ENCODE results near the gene PRAMEF5. TPM values are rescaled to one million over a fixed set of nuclear protein-coding genes. Genes with fewer than 3 reads are reported as not detected.

The PRAMEF5 gene
- total RNA-seq, 1 donor from 2014 or later: not detected

Other genes with a start within 250 kb of the PRAMEF5 start
- gene PRAMEF27, start 197.6 kb upstream of the PRAMEF5 start, total RNA-seq (ENCODE audit: unreplicated experiment): not detected
- not detected for gene HNRNPCL3, start 193.4 kb upstream of the PRAMEF5 start, total RNA-seq (ENCODE audit: unreplicated experiment)
- gene PRAMEF25, start 183.4 kb upstream of the PRAMEF5 start, total RNA-seq (ENCODE audit: unreplicated experiment): not detected
- not detected for gene HNRNPCL2, start 137.3 kb upstream of the PRAMEF5 start, total RNA-seq (ENCODE audit: unreplicated experiment)
- gene PRAMEF26, start 98.2 kb upstream of the PRAMEF5 start, total RNA-seq (ENCODE audit: unreplicated experiment): not detected
- gene HNRNPCL4, start 88.6 kb upstream of the PRAMEF5 start, total RNA-seq (ENCODE audit: unreplicated experiment): not detected
- not detected for gene PRAMEF9, start 82.3 kb upstream of the PRAMEF5 start, total RNA-seq (ENCODE audit: unreplicated experiment)
- gene PRAMEF13, start 52.8 kb upstream of the PRAMEF5 start, total RNA-seq (ENCODE audit: unreplicated experiment): not detected
- gene PRAMEF18, start 28.0 kb upstream of the PRAMEF5 start, total RNA-seq (ENCODE audit: unreplicated experiment): not detected
- gene PRAMEF8, start 30.9 kb downstream of the PRAMEF5 start, total RNA-seq (ENCODE audit: unreplicated experiment): not detected
- gene PRAMEF33, start 49.3 kb downstream of the PRAMEF5 start, total RNA-seq (ENCODE audit: unreplicated experiment): not detected
- gene PRAMEF15, start 61.4 kb downstream of the PRAMEF5 start, total RNA-seq (ENCODE audit: unreplicated experiment): not detected
- gene PRAMEF14, start 92.9 kb downstream of the PRAMEF5 start, total RNA-seq (ENCODE audit: unreplicated experiment): not detected
- not detected for gene PRAMEF19, start 117.7 kb downstream of the PRAMEF5 start, total RNA-seq (ENCODE audit: unreplicated experiment)
- gene PRAMEF17, start 135.4 kb downstream of the PRAMEF5 start, total RNA-seq (ENCODE audit: unreplicated experiment): not detected
- not detected for gene PRAMEF20, start 156.3 kb downstream of the PRAMEF5 start, total RNA-seq (ENCODE audit: unreplicated experiment)